NCI-H345 treated with DMSO at 0.1 percent for 48 hours (cell line): Measurements from ENCODE around the gene B4GALT3.
A peak's percentile ranks its signal among the peaks of the same experiment; 100 is the strongest.
"Not testable (repeated sequence)": the region's sequence is repeated elsewhere in the genome, so short reads cannot be mapped to it uniquely, and the experiment has no call there.

Experiments used
- DNase-seq: peaks from one replicate; lab custom pipeline; 2025; ENCODE audit not compliant: unreplicated experiment; lab: John Stamatoyannopoulos, UW

B4GALT3 gene

GRCh38 chr1:161177112-161177935 lies at the start of gene B4GALT3:
B4GALT3 (minus strand) TSS chr1:161177507; CDS start chr1:161176060, 1,447 bp downstream.
- peak; percentile 76 for DNase-seq

DNA sequence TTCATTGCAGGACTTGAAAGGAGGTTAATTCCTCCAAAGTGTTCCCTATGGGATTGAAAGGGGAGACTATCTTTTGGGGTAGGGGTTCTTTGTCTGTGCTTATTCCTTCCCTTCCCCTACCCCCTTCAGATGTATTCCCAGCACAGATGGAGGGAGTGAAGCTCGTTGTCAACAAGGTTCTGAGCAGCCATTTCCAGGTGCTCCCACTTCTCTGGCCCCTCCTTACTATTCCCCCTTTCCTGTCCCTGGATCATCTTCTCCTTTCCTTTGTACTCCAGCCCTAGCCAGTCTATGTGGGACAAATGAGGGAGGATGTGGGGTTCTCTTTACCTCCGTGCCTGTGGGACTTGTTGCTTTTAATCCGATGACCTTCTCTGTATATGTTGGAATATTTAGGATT lies 49.5 kb upstream of the B4GALT3 start:
- no peak for DNase-seq

DNA sequence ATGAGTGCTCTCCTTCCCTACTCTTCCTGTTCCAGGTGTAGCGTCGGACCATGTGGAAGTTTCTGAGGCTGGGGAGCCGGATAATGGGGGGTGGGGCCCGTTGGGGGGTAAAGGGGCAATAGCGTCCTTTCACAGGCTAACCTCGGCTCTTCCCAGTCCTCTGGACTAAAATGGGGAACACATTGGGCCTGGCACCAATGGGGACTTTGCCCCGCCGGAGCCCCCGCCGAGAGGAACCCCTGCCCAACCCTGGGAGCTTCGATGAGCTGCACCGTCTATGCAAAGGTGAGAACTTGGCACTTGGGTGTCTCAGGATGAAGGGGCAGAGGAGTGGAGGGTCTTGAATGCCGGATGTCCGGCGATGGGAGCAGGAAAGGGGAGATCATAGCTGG lies 49.0 kb upstream of the B4GALT3 start:
- no peak for DNase-seq

DNA sequence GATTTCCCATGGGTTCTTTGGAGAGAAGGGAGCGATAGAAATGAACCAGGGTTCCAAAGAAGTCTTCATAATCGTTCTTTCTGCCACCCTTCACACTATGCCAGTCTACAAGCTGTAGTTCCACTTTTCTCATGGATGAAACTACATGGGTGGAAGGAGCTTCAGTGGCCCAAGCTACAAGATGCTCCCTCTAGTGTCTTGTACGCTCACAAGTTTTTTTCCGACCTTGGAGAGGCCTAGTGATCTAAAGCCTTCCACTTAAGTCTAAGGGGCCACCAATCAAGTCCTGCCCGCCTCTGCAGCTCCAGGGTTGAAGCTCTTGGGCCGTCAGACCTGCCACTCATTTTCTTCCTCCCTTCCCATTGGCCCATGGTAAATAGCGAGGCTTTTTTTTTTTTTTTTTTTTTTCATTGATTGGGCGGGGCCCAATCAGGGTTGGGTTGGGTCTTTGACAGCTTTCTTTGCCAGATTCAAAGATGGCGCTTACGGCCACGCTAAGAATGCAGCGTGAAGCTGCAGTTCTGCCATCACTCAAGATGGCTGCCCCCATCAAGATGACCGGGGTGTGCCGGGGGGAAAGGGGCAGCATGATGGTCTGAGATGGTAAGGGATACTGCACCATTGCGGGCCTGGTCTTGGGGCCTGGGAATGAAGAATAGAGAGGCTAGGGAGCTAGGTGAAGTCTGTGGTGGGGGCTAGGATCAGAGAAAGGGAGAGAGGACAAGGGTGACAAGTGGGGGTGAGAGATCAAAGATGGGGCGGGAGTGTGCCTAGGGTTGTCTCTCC lies 48.4 kb upstream of the B4GALT3 start, which contains the start of gene TOMM40L:
Gene TOMM40L, plus strand, starts transcription at position 527 of the 786 bp plus-strand sequence. CDS start 430 bp downstream, outside the sequence.
- DNase-seq, result peak; percentile 85

DNA sequence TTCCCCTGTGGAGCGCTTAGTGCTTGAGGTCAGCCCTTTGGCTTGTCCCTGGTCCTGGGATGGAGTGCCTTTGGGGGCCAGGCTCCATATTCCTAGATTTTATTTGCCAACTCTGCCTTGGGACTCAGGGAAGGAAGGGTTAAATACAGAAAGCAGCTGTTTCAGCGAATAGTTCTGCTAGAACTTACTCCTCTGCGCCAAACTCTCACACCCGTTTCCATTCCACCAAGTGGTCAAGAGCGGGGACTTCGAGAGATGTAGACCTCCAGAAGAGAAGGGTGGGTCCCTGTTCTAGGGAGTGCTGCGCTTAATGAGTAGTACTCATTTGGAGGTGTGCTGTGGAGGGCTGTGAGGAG lies 47.8 kb upstream of the B4GALT3 start:
- no peak for DNase-seq

DNA sequence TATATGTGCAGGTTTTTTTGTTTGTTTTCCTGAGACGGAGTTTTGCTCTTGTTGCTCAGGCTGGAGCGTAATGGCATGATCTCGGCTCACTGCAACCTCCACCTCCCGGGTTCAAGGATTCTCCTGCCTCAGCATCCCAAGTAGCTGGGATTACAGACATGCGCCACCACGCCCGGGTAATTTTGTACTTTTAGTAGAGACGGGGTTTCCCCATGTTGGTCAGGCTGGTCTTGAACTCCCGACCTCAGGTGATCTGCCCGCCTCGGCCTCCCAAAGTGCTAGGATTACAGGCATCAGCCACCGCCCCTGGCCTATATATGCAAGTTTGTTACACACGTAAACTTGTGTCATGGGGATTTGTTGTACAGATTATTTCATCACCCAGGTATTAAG lies 47.4 kb upstream of the B4GALT3 start:
- DNase-seq, result not testable (repeated sequence)

GRCh38 chr1:161223805-161224694 lies 46.7 kb upstream of the B4GALT3 start:
- no peak for DNase-seq

DNA sequence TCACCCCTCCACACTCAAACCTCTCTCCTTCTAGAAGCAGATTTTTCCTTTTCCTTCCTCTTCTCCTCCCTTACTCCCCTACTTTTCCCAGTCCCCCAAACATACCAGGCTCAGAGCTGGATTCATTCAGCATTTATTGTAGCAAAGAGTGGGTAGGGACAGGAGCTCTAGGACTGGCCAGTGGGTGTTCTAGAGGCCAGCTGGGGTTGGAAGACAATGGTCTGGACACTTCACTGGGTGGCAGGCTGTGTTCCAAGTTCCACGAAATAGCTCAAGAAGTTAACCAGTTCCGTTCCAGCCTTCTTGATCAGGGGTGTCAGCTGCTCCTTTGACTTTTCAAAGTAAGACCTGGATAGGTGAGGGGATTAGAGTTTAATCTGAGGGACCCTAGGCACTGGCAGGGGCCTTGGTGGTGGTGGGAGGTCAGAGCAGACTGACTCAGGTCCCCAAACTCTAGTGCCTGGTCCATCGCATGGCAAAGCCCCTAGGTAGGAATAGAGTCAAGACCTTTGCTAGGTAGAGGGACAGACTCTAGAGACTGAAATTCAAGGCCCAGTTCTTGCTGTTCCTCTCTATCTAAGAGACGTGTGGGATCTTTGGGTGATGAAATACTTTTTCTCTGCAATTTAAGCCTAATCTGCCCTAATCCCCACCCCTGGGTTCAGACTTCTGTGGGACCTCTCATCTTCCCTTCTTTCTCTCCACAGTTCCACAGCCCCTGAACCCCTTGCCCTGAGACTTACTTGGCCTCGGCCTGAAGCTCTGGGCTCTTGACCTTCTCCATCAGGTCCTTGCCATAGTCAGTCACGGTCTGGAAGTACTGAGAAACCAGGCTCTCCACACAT lies 45.1 kb upstream of the B4GALT3 start:
- no peak for DNase-seq

- DNase-seq, result no peak
Measured at GRCh38 chr1:161220002-161220401, 42.7 kb upstream of the B4GALT3 start.

- no peak for DNase-seq
Measured at GRCh38 chr1:161219078-161219892, 42.0 kb upstream of the B4GALT3 start.

DNA sequence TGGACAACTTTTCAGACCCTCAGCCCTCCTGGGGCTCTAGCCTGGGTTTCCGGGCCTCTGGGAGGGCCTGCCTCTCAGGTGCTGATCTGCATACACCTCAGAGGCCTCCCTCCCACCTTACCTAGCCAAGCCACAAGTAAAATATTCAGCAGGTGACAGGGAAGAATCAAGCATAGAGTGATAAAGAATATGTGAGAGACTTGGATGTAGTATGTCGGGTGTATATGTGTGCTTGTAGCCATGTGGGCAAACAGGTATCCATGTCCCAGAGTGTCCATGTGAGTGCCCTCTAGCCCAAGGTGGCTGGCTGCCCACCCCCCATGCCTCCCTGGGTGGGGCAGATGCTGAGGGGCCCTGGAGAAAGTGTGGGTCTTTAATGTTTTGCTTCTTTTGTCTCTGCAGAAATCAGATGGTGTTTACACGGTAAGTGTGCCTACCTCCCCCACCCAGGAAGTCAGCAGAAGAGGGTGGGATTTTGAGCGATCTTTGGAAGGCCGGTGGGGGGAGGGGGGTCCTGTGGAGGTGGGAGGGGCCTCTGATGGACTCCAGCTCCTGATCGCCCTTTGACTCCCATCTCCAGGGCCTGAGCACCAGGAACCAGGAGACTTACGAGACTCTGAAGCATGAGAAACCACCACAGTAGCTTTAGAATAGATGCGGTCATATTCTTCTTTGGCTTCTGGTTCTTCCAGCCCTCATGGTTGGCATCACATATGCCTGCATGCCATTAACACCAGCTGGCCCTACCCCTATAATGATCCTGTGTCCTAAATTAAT lies 41.2 kb upstream of the B4GALT3 start:
- DNase-seq, result no peak

- no peak for DNase-seq
Measured at GRCh38 chr1:161217831-161218230, 40.5 kb upstream of the B4GALT3 start.

DNA sequence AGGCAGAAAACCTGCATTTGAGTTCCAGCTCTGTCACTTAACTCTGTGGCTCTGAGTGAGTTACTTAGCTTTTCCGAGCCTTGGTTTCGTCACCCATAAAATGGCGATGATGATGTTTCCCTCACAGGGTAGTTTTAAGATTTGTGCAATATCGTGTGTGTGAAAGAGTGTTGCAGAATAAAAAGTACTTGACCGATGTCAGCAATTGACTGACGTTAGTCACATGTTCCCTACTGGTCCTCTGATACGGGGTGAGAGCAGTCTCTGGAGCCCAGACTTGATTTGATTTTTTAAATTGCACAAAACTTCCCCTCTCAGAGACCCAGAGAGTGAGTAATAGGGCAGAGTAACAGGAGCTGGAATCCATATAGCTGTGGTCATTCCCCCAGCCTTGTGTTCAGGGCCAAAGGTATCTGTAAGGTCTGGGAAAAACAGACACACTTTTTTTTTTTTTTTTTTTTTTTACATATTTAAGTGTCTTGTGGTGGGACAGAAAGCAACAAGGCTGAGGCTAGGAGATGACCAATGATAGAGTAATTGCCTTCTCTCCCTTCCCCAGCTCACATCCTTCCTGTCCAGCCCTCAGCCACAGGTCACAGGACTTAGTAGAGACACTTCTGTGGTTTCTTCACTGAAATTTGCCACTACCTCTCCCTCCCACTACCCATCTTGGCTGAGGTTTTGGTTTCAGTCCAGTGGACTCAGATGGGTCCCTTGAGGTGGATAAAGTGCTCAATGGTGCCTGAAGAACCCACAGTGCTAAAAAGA lies 39.8 kb upstream of the B4GALT3 start:
- DNase-seq, result no peak

GRCh38 chr1:161215076-161215475 lies 37.8 kb upstream of the B4GALT3 start, which contains the start of gene FCER1G:
FCER1G (plus strand) TSS chr1:161215295; CDS start chr1:161215322, 27 bp downstream.
- DNase-seq, result no peak

- DNase-seq, result no peak
Measured at GRCh38 chr1:161214369-161214768, 37.1 kb upstream of the B4GALT3 start.

GRCh38 chr1:161209790-161210409 lies 32.6 kb upstream of the B4GALT3 start:
- DNase-seq, result peak; percentile 41

DNA sequence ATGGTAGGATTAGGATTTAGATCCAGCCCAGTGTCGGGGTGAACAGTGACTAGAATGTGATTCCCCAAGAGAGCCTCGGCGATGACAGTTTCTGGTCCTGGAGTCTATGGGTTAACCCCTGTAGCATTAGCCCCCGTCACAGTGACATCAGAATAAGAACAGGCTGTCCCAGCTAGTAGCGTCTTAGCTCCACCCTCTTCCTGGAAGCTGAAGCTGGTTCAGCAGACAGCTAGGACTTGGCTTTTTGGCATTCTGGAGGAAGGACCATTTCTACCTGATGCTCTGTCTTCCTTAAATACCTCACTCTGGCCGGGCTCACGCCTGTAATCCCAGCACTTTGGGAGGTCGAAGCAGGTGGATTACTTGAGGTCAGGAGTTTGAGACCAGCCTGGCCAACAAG lies 29.9 kb upstream of the B4GALT3 start:
- no peak for DNase-seq
